ENCODE measurements around the gene DAZL.

Gene DAZL

GRCh38 chr3:16543242-16543864, 61.9 kb downstream of the DAZL start:
- DNase-seq (ENCODE audit: low spot score), result no peak

GRCh38 chr3:16538507-16538906, 66.7 kb downstream of the DAZL start:
- no peak for DNase-seq (ENCODE audit: low spot score)

GRCh38 chr3:16536996-16537395, 68.2 kb downstream of the DAZL start:
- no peak for DNase-seq (ENCODE audit: low spot score)
